H9 (cell line): ENCODE data around the gene TNFRSF19. TPM values are rescaled to one million over a fixed set of nuclear protein-coding genes. Genes with fewer than 3 reads are reported as not detected.
A peak's percentile ranks its signal among the peaks of the same experiment; 100 is the strongest.

Source experiments
- DNase-seq: peaks from one replicate; pipeline ENCODE4 v3.0.0-alpha.2; 2017
- H2AFZ ChIP-seq: one replicate; pipeline ENCODE4 v1.6.1; 2013; ENCODE audit warnings: mild to moderate bottlenecking, low read length, control low read depth, moderate library complexity
- H2AK5ac ChIP-seq: 2 replicates; pipeline ENCODE4 v1.6.1; 2013; ENCODE audit warnings: low read length, control low read depth, mixed read lengths; ENCODE audit not compliant: insufficient read length
- H2BK120ac ChIP-seq: one replicate; pipeline ENCODE4 v1.6.1; 2013; ENCODE audit warnings: low read depth, mild to moderate bottlenecking, low read length, control low read depth, inconsistent platforms; ENCODE audit not compliant: poor library complexity, severe bottlenecking
- H2BK12ac ChIP-seq: 2 replicates; pipeline ENCODE4 v1.6.1; 2013; ENCODE audit warnings: low read length, control low read depth, mixed read lengths, low read depth; ENCODE audit not compliant: insufficient read length
- H2BK15ac ChIP-seq: 2 replicates; pipeline ENCODE4 v1.6.1; 2013; ENCODE audit warnings: low read depth, low read length, control low read depth
- H2BK20ac ChIP-seq: one replicate; pipeline ENCODE4 v1.6.1; 2013; ENCODE audit warnings: low read depth, mild to moderate bottlenecking, low read length, control low read depth, inconsistent platforms; ENCODE audit not compliant: poor library complexity, severe bottlenecking
- H2BK5ac ChIP-seq: 2 replicates; pipeline ENCODE4 v1.6.1; 2013; ENCODE audit warnings: low read length, control low read depth, mixed read lengths; ENCODE audit not compliant: insufficient read length
- H3K14ac ChIP-seq: 2 replicates; pipeline ENCODE4 v1.6.1; 2013; ENCODE audit warnings: low read length, control low read depth; ENCODE audit not compliant: insufficient read depth
- H3K18ac ChIP-seq: 2 replicates; pipeline ENCODE4 v1.6.1; 2013; ENCODE audit warnings: low read depth, mild to moderate bottlenecking, mixed read lengths, low read length, control low read depth; ENCODE audit not compliant: insufficient read length
- H3K23ac ChIP-seq: 2 replicates; pipeline ENCODE4 v1.6.1; 2013; ENCODE audit warnings: low read length, control low read depth, mixed read lengths, low read depth; ENCODE audit not compliant: insufficient read length
- H3K23me2 ChIP-seq: 2 replicates; pipeline ENCODE4 v1.6.1; 2013; ENCODE audit warnings: low read depth, mild to moderate bottlenecking, mixed read lengths, low read length, control low read depth; ENCODE audit not compliant: insufficient read length, poor library complexity, severe bottlenecking
- H3K27ac ChIP-seq: 2 replicates; pipeline ENCODE4 v1.5.1; 2013; ENCODE audit warnings: low read length, control low read depth, mixed read lengths, low read depth; ENCODE audit not compliant: insufficient read length
- H3K27me3 ChIP-seq: 2 replicates; pipeline ENCODE4 v1.6.1; 2013; ENCODE audit warnings: low read length, control low read depth, inconsistent platforms; ENCODE audit not compliant: insufficient read depth
- H3K4ac ChIP-seq: 2 replicates; pipeline ENCODE4 v1.6.1; 2013; ENCODE audit warnings: low read depth, mild to moderate bottlenecking, control low read depth, inconsistent platforms, low read length, moderate library complexity
- H3K4me1 ChIP-seq: 2 replicates; pipeline ENCODE4 v1.6.1; 2013; ENCODE audit warnings: low read length, control low read depth, inconsistent platforms; ENCODE audit not compliant: insufficient read depth
- H3K4me2 ChIP-seq: 2 replicates; pipeline ENCODE4 v1.6.1; 2013; ENCODE audit warnings: low read length, control low read depth, mixed read lengths; ENCODE audit not compliant: insufficient read length, insufficient read depth
- H3K56ac ChIP-seq: 2 replicates; pipeline ENCODE4 v1.6.1; 2013; ENCODE audit warnings: low read depth, mild to moderate bottlenecking, mixed read lengths, low read length, control low read depth; ENCODE audit not compliant: insufficient read length
- H3K79me1 ChIP-seq: 2 replicates; pipeline ENCODE4 v1.6.1; 2013; ENCODE audit warnings: low read depth, mild to moderate bottlenecking, moderate library complexity, low read length, control low read depth, inconsistent platforms; ENCODE audit not compliant: insufficient read depth, poor library complexity, severe bottlenecking
- H3K79me2 ChIP-seq: 2 replicates; pipeline ENCODE4 v1.6.1; 2013; ENCODE audit warnings: low read length, control low read depth, inconsistent platforms; ENCODE audit not compliant: insufficient read depth
- H3K9ac ChIP-seq: 2 replicates; pipeline ENCODE4 v1.6.1; 2013; ENCODE audit warnings: low read length, control low read depth, mixed read lengths; ENCODE audit not compliant: insufficient read length; ENCODE audit errors: extremely low read depth
- H3K9me3 ChIP-seq: one replicate; pipeline ENCODE4 v1.6.1; 2013; ENCODE audit warnings: low read depth, low read length, inconsistent platforms; ENCODE audit not compliant: control insufficient read depth
- H3T11ph ChIP-seq: one replicate; pipeline ENCODE4 v1.6.1; 2013; ENCODE audit warnings: mild to moderate bottlenecking, low read length, control low read depth, inconsistent platforms
- H4K20me1 ChIP-seq: one replicate; pipeline ENCODE4 v1.6.1; 2013; ENCODE audit not compliant: control insufficient read depth, insufficient read length, insufficient read depth
- H4K5ac ChIP-seq: 2 replicates; pipeline ENCODE4 v1.6.1; 2013; ENCODE audit warnings: low read depth, mild to moderate bottlenecking, mixed read lengths, low read length, control low read depth; ENCODE audit not compliant: insufficient read length
- H4K8ac ChIP-seq: replicated peaks from 2 replicates; pipeline ENCODE4 v1.6.1; 2013; ENCODE audit warnings: low read length, control low read depth, mixed read lengths, low read depth; ENCODE audit not compliant: insufficient read length
- H4K91ac ChIP-seq: 2 replicates; pipeline ENCODE4 v1.6.1; 2013; ENCODE audit warnings: low read depth, mild to moderate bottlenecking, moderate library complexity, mixed read lengths, low read length, control low read depth; ENCODE audit not compliant: insufficient read length
- H3K27ac Mint-ChIP-seq, 3 experiments: 2 replicates in 2 of 3; 3 replicates in 1 of 3; pipeline ENCODE4 v1.8.0; 2020 to 2021; ENCODE audit warnings: mixed read lengths in 3 of 3, mild to moderate bottlenecking in 1 of 3, moderate library complexity in 1 of 3
- H3K27me3 Mint-ChIP-seq: 2 replicates; pipeline ENCODE4 v1.8.0; 2021; ENCODE audit warnings: low read depth, mild to moderate bottlenecking, moderate library complexity, mixed read lengths
- H3K36me3 Mint-ChIP-seq, 3 experiments: 2 replicates in 2 of 3; 3 replicates in 1 of 3; pipeline ENCODE4 v1.8.0; 2020 to 2021; ENCODE audit warnings: low read depth in 3 of 3, mixed read lengths in 3 of 3; ENCODE audit not compliant: insufficient read depth in 1 of 3
- H3K4me1 Mint-ChIP-seq, 2 experiments: 2 replicates each; pipeline ENCODE4 v1.8.0; 2020; ENCODE audit warnings: mixed read lengths in 2 of 2
- H3K4me3 Mint-ChIP-seq, 2 experiments: 2 replicates in 1 of 2; 3 replicates in 1 of 2; pipeline ENCODE4 v1.8.0; 2020 to 2021; ENCODE audit warnings: mild to moderate bottlenecking in 2 of 2, mixed read lengths in 2 of 2, moderate library complexity in 1 of 2
- H3K9me3 Mint-ChIP-seq, 2 experiments: 2 replicates in 1 of 2; 3 replicates in 1 of 2; pipeline ENCODE4 v1.8.0; 2020; ENCODE audit warnings: mild to moderate bottlenecking in 2 of 2, mixed read lengths in 2 of 2, moderate library complexity in 1 of 2
- total RNA-seq: library from RNA; stranded (reverse); gene quantifications from 2 replicates; pipeline ENCODE4 v1.2.1, GENCODE V29; 2021
- TF ChIP-seq, protein P1 (sequence below): fragments of 200-600 bp; sonication (generic); conservative IDR thresholded peaks from 3 replicates; pipeline ENCODE4 v1.8.0; 2021; ENCODE audit warnings: antibody characterized with exemption, mild to moderate bottlenecking

Gene TNFRSF19
- total RNA-seq, 1 experiment from 2014 or later: 2.7 TPM

DNA sequence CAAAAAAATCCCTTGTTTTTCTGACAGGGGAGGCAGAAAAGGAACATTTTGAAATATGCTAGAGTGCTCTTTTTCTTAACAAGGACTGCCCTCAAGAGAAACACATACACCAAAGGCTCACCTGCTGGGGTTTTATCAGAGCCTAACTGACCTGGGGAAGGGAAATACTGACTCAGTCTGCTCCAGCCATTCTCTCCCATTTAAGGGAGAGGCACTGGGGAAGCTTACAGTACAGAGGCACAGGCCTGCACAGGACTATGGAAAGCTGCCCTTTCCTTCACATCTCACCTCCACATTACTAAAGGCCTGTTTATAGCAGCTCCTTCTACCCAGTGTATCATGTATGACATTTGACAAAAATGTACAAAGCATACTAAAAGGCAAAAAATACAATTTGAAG, 30.3 kb downstream of the TNFRSF19 start:
- H3T11ph ChIP-seq: no peak overlapping the region
- no peaks in the 10 kb centered on the region; the same call in 1 of the 2 replicates for H3K4me1 ChIP-seq
- Mint-ChIP-seq H3K4me1 (peaks cover 37 to 42% of the 10 kb centered on the region in 2 experiments), H3K27me3 (peaks cover 9% of the 10 kb centered on the region), H3K4me3 (peak overlapping the region in 1 of 2 experiments; percentile 2; a peak in 1 of 5 replicates), H3K36me3 (peaks cover 2 to 65% (median 31%) of the 10 kb centered on the region in 3 experiments), H3K9me3 (peaks cover 47 to 53% of the 10 kb centered on the region in 2 experiments), H3K27ac (peak overlapping the region in 2 of 3 experiments; percentile 42 to 93; a peak in 5 of 7 replicates)
- H2BK20ac ChIP-seq: no peak overlapping the region
- H4K91ac ChIP-seq: no peak overlapping the region
- H3K27me3 ChIP-seq: no peaks in the 10 kb centered on the region
- no peak overlapping the region for H2BK5ac ChIP-seq
- H2BK120ac ChIP-seq: no peak overlapping the region
- peaks cover 9% of the 10 kb centered on the region for H3K9me3 ChIP-seq
- no peak for DNase-seq
- H3K18ac ChIP-seq: no peak overlapping the region
- no peak overlapping the region for H3K23ac ChIP-seq
- H3K4ac ChIP-seq: no peak overlapping the region
- H3K9ac ChIP-seq: no peak overlapping the region
- H2BK15ac ChIP-seq: no peak overlapping the region
- H4K20me1 ChIP-seq: no peaks in the 10 kb centered on the region
- no peak overlapping the region for H3K4me2 ChIP-seq
- no peak overlapping the region for H4K8ac ChIP-seq
- no peak overlapping the region for H2AK5ac ChIP-seq
- H3K56ac ChIP-seq: no peak overlapping the region
- H3K79me2 ChIP-seq: no peaks in the 10 kb centered on the region
- no peak overlapping the region for H3K27ac ChIP-seq
- no peak overlapping the region for H2AFZ ChIP-seq
- H3K79me1 ChIP-seq: no peaks in the 10 kb centered on the region
- no peaks in the 10 kb centered on the region for H3K23me2 ChIP-seq
- H2BK12ac ChIP-seq: no peak overlapping the region
- H3K14ac ChIP-seq: no peak overlapping the region
- no peak overlapping the region for H4K5ac ChIP-seq
- TF ChIP-seq, protein P1, sequence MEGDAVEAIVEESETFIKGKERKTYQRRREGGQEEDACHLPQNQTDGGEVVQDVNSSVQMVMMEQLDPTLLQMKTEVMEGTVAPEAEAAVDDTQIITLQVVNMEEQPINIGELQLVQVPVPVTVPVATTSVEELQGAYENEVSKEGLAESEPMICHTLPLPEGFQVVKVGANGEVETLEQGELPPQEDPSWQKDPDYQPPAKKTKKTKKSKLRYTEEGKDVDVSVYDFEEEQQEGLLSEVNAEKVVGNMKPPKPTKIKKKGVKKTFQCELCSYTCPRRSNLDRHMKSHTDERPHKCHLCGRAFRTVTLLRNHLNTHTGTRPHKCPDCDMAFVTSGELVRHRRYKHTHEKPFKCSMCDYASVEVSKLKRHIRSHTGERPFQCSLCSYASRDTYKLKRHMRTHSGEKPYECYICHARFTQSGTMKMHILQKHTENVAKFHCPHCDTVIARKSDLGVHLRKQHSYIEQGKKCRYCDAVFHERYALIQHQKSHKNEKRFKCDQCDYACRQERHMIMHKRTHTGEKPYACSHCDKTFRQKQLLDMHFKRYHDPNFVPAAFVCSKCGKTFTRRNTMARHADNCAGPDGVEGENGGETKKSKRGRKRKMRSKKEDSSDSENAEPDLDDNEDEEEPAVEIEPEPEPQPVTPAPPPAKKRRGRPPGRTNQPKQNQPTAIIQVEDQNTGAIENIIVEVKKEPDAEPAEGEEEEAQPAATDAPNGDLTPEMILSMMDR: no peak
